GM23338 (cell line): ENCODE data around the gene MED19. TPM values are rescaled to one million over a fixed set of nuclear protein-coding genes. Genes with fewer than 3 reads are reported as not detected.

Experiments used
- ATAC-seq: fragments of 200-7000 bp; cut with Tn5 transposase; 3 replicates; pipeline ENCODE4 v1.9.1; 2020
- DNase-seq: peaks from one replicate; pipeline ENCODE4 v3.0.0-alpha.2; 2015; ENCODE audit warnings: low spot score
- H2AFZ ChIP-seq: fragments of 200-600 bp; sonication (generic); 2 replicates; pipeline ENCODE4 v1.8.0; 2016; ENCODE audit warnings: antibody characterized with exemption, mild to moderate bottlenecking, moderate library complexity
- H3F3A ChIP-seq: fragments of 200-600 bp; sonication (generic); replicated peaks from 2 replicates; pipeline ENCODE4 v1.8.0; 2017; ENCODE audit warnings: antibody characterized with exemption, mixed run types, low read depth
- H3K27ac ChIP-seq: fragments of 200-600 bp; sonication (generic); 2 replicates; pipeline ENCODE4 v1.6.1; 2016; ENCODE audit warnings: low read depth
- H3K27me3 ChIP-seq: fragments of 200-600 bp; sonication (generic); 2 replicates; pipeline ENCODE4 v1.8.0; 2016; ENCODE audit warnings: mild to moderate bottlenecking, mixed run types, moderate library complexity; ENCODE audit not compliant: insufficient read depth
- H3K36me3 ChIP-seq: fragments of 200-600 bp; sonication (generic); 2 replicates; pipeline ENCODE4 v1.8.0; 2016; ENCODE audit warnings: mild to moderate bottlenecking; ENCODE audit not compliant: insufficient read depth
- H3K4me1 ChIP-seq: fragments of 200-600 bp; sonication (generic); 2 replicates; pipeline ENCODE4 v1.8.0; 2016; ENCODE audit warnings: mild to moderate bottlenecking, moderate library complexity; ENCODE audit not compliant: insufficient read depth
- H3K4me2 ChIP-seq: fragments of 200-600 bp; sonication (generic); 2 replicates; pipeline ENCODE4 v1.7.1; 2017; ENCODE audit warnings: mixed run types
- H3K4me3 ChIP-seq: fragments of 200-600 bp; sonication (generic); 2 replicates; pipeline ENCODE4 v1.6.1; 2016; ENCODE audit warnings: mixed run types
- H3K79me2 ChIP-seq: fragments of 200-600 bp; sonication (generic); replicated peaks from 2 replicates; pipeline ENCODE4 v1.8.0; 2017; ENCODE audit warnings: mild to moderate bottlenecking; ENCODE audit not compliant: insufficient read depth
- H3K9me2 ChIP-seq: fragments of 200-600 bp; sonication (generic); 2 replicates; pipeline ENCODE4 v1.8.0; 2017; ENCODE audit not compliant: insufficient read depth
- H4K20me1 ChIP-seq: fragments of 200-600 bp; sonication (generic); replicated peaks from 2 replicates; pipeline ENCODE4 v1.8.0; 2017; ENCODE audit warnings: mild to moderate bottlenecking; ENCODE audit not compliant: insufficient read depth
- H3K27ac Mint-ChIP-seq: 2 replicates; pipeline ENCODE4 v1.8.0; 2020; ENCODE audit warnings: inconsistent platforms, mild to moderate bottlenecking, moderate library complexity, mixed read lengths
- H3K27me3 Mint-ChIP-seq: 3 replicates; pipeline ENCODE4 v1.8.0; 2022; ENCODE audit warnings: low read depth, mild to moderate bottlenecking, moderate library complexity, mixed read lengths, inconsistent platforms; ENCODE audit not compliant: insufficient read depth, poor library complexity
- H3K36me3 Mint-ChIP-seq: 3 replicates; pipeline ENCODE4 v1.8.0; 2021; ENCODE audit warnings: low read depth, mild to moderate bottlenecking, inconsistent platforms, moderate library complexity, mixed read lengths
- H3K4me1 Mint-ChIP-seq: 3 replicates; pipeline ENCODE4 v1.8.0; 2020; ENCODE audit warnings: mild to moderate bottlenecking, inconsistent platforms, mixed read lengths
- H3K4me3 Mint-ChIP-seq: 3 replicates; pipeline ENCODE4 v1.8.0; 2021; ENCODE audit warnings: moderate library complexity, mild to moderate bottlenecking, inconsistent platforms, mixed read lengths
- H3K9me3 Mint-ChIP-seq: 3 replicates; pipeline ENCODE4 v1.8.0; 2020; ENCODE audit warnings: moderate library complexity, mild to moderate bottlenecking, inconsistent platforms, mixed read lengths
- CREB1 ChIP-seq: fragments of 250-450 bp; sonication (Bioruptor Pico); IDR thresholded peaks from 2 replicates; pipeline ENCODE4 v1.5.0; 2020; ENCODE audit warnings: low read depth, mild to moderate bottlenecking, moderate library complexity
- EZH2 ChIP-seq: fragments of 200-600 bp; sonication (generic); IDR thresholded peaks from one replicate; pipeline ENCODE4 v1.8.0; 2017; ENCODE audit warnings: antibody characterized with exemption, mild to moderate bottlenecking, low read depth; ENCODE audit not compliant: unreplicated experiment
- EZH2phosphoT487 ChIP-seq: fragments of 200-600 bp; sonication (generic); IDR thresholded peaks from one replicate; pipeline ENCODE4 v1.8.1; 2018; ENCODE audit warnings: antibody characterized with exemption; ENCODE audit not compliant: unreplicated experiment
- JUNB ChIP-seq: IDR thresholded peaks from one replicate; pipeline ENCODE4 v1.6.1; 2016; ENCODE audit warnings: antibody characterized with exemption; ENCODE audit not compliant: unreplicated experiment
- NANOG ChIP-seq: IDR thresholded peaks from 2 replicates; pipeline ENCODE4 v1.6.1; 2016; ENCODE audit warnings: antibody characterized with exemption, borderline replicate concordance
- POLR2AphosphoS5 ChIP-seq: IDR thresholded peaks from 2 replicates; pipeline ENCODE4 v1.6.1; 2016; ENCODE audit warnings: antibody characterized with exemption, low read depth
- REST ChIP-seq: IDR thresholded peaks from one replicate; pipeline ENCODE4 v1.6.1; 2018; ENCODE audit warnings: antibody characterized with exemption; ENCODE audit not compliant: unreplicated experiment
- STAT1 ChIP-seq: IDR thresholded peaks from one replicate; pipeline ENCODE4 v1.6.1; 2016; ENCODE audit warnings: antibody characterized with exemption; ENCODE audit not compliant: unreplicated experiment
- ZNF114 ChIP-seq: fragments of 250-450 bp; sonication (Bioruptor Pico); IDR thresholded peaks from 2 replicates; pipeline ENCODE4 v1.5.0; 2020; ENCODE audit warnings: mild to moderate bottlenecking, moderate library complexity
- ZNF331 ChIP-seq: fragments of 250-450 bp; sonication (Bioruptor Pico); IDR thresholded peaks from 2 replicates; pipeline ENCODE4 v1.5.0; 2020; ENCODE audit warnings: low read depth, mild to moderate bottlenecking, moderate library complexity
- polyA plus RNA-seq: library from polyadenylated mRNA; unstranded; fragments of >200 nt; fragmentation: Nextera tagmentation; extraction: Ambion mirVana; gene quantifications from 2 replicates; pipeline ENCODE4 v1.2.1, GENCODE V29; 2016
- total RNA-seq: library from RNA; depleted of rRNA; stranded (reverse); fragments of >200 nt; shearing (Covaris generic); gene quantifications from 2 replicates; pipeline ENCODE4 v1.2.3, GENCODE V29; 2014
- TF ChIP-seq, protein P1 (sequence below), 2 experiments: fragments of 200-600 bp in 1 of 2; sonication (generic) in 1 of 2; conservative IDR thresholded peaks; 2 replicates each; pipeline versions ENCODE4 v1.5.1 to v1.6.1; 2016 to 2017; ENCODE audit warnings: antibody characterized with exemption in 2 of 2, low read depth in 2 of 2, mild to moderate bottlenecking in 2 of 2, moderate library complexity in 1 of 2
- TF ChIP-seq, protein P2 (sequence below): fragments of 250-450 bp; sonication (Bioruptor Pico); IDR thresholded peaks from 2 replicates; pipeline ENCODE4 v1.5.0; 2020; ENCODE audit warnings: mild to moderate bottlenecking, moderate library complexity
- TF ChIP-seq, protein P3 (sequence below): IDR thresholded peaks from 2 replicates; pipeline ENCODE4 v1.6.1; 2016; ENCODE audit warnings: antibody characterized with exemption

MED19 gene
- total and polyA plus RNA-seq, 2 experiments from 2014 or later: 17.7 to 64.9 TPM

- H2AFZ ChIP-seq: no peak overlapping the region
- DNase-seq (peak; percentile 66), ATAC-seq (peak; percentile 34)
- peaks cover 13% of the 10 kb centered on the region; the same call in 1 of the 2 replicates for H3F3A ChIP-seq
- TF ChIP-seq REST: no peak
- TF ChIP-seq POLR2AphosphoS5: no peak
- TF ChIP-seq STAT1: no peak
- TF ChIP-seq, protein P1, sequence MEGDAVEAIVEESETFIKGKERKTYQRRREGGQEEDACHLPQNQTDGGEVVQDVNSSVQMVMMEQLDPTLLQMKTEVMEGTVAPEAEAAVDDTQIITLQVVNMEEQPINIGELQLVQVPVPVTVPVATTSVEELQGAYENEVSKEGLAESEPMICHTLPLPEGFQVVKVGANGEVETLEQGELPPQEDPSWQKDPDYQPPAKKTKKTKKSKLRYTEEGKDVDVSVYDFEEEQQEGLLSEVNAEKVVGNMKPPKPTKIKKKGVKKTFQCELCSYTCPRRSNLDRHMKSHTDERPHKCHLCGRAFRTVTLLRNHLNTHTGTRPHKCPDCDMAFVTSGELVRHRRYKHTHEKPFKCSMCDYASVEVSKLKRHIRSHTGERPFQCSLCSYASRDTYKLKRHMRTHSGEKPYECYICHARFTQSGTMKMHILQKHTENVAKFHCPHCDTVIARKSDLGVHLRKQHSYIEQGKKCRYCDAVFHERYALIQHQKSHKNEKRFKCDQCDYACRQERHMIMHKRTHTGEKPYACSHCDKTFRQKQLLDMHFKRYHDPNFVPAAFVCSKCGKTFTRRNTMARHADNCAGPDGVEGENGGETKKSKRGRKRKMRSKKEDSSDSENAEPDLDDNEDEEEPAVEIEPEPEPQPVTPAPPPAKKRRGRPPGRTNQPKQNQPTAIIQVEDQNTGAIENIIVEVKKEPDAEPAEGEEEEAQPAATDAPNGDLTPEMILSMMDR (conservative IDR thresholded peaks at IDR 0.05; ENCODE audit: low read depth in 2 of 2): no peak
- no peak for TF ChIP-seq JUNB
- no peak for TF ChIP-seq EZH2
- no peak for TF ChIP-seq ZNF331 (CRISPR knock-in tag)
- TF ChIP-seq, protein P2, sequence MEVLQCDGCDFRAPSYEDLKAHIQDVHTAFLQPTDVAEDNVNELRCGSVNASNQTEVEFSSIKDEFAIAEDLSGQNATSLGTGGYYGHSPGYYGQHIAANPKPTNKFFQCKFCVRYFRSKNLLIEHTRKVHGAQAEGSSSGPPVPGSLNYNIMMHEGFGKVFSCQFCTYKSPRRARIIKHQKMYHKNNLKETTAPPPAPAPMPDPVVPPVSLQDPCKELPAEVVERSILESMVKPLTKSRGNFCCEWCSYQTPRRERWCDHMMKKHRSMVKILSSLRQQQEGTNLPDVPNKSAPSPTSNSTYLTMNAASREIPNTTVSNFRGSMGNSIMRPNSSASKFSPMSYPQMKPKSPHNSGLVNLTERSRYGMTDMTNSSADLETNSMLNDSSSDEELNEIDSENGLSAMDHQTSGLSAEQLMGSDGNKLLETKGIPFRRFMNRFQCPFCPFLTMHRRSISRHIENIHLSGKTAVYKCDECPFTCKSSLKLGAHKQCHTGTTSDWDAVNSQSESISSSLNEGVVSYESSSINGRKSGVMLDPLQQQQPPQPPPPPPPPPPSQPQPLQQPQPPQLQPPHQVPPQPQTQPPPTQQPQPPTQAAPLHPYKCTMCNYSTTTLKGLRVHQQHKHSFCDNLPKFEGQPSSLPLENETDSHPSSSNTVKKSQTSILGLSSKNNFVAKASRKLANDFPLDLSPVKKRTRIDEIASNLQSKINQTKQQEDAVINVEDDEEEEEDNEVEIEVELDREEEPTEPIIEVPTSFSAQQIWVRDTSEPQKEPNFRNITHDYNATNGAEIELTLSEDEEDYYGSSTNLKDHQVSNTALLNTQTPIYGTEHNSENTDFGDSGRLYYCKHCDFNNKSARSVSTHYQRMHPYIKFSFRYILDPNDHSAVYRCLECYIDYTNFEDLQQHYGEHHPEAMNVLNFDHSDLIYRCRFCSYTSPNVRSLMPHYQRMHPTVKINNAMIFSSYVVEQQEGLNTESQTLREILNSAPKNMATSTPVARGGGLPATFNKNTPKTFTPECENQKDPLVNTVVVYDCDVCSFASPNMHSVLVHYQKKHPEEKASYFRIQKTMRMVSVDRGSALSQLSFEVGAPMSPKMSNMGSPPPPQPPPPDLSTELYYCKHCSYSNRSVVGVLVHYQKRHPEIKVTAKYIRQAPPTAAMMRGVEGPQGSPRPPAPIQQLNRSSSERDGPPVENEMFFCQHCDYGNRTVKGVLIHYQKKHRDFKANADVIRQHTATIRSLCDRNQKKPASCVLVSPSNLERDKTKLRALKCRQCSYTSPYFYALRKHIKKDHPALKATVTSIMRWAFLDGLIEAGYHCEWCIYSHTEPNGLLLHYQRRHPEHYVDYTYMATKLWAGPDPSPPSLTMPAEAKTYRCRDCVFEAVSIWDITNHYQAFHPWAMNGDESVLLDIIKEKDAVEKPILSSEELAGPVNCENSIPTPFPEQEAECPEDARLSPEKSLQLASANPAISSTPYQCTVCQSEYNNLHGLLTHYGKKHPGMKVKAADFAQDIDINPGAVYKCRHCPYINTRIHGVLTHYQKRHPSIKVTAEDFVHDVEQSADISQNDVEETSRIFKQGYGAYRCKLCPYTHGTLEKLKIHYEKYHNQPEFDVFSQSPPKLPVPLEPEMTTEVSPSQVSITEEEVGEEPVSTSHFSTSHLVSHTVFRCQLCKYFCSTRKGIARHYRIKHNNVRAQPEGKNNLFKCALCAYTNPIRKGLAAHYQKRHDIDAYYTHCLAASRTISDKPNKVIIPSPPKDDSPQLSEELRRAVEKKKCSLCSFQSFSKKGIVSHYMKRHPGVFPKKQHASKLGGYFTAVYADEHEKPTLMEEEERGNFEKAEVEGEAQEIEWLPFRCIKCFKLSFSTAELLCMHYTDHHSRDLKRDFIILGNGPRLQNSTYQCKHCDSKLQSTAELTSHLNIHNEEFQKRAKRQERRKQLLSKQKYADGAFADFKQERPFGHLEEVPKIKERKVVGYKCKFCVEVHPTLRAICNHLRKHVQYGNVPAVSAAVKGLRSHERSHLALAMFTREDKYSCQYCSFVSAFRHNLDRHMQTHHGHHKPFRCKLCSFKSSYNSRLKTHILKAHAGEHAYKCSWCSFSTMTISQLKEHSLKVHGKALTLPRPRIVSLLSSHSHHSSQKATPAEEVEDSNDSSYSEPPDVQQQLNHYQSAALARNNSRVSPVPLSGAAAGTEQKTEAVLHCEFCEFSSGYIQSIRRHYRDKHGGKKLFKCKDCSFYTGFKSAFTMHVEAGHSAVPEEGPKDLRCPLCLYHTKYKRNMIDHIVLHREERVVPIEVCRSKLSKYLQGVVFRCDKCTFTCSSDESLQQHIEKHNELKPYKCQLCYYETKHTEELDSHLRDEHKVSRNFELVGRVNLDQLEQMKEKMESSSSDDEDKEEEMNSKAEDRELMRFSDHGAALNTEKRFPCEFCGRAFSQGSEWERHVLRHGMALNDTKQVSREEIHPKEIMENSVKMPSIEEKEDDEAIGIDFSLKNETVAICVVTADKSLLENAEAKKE (CRISPR knock-in tag): no peak
- TF ChIP-seq EZH2phosphoT487: no peak
- TF ChIP-seq NANOG: no peak
- TF ChIP-seq ZNF114 (CRISPR knock-in tag): no peak
- TF ChIP-seq, protein P3, sequence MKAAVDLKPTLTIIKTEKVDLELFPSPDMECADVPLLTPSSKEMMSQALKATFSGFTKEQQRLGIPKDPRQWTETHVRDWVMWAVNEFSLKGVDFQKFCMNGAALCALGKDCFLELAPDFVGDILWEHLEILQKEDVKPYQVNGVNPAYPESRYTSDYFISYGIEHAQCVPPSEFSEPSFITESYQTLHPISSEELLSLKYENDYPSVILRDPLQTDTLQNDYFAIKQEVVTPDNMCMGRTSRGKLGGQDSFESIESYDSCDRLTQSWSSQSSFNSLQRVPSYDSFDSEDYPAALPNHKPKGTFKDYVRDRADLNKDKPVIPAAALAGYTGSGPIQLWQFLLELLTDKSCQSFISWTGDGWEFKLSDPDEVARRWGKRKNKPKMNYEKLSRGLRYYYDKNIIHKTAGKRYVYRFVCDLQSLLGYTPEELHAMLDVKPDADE: no peak
- no peak for TF ChIP-seq CREB1 (CRISPR knock-in tag)
- no peak overlapping the region for H3K4me3 ChIP-seq
- no peaks in the 10 kb centered on the region for H3K36me3 ChIP-seq
- H3K27me3 ChIP-seq: no peaks in the 10 kb centered on the region
- H3K4me1 ChIP-seq: no peaks in the 10 kb centered on the region
- no peaks in the 10 kb centered on the region for H3K9me2 ChIP-seq
- no peak overlapping the region for H3K4me2 ChIP-seq
- H3K36me3 Mint-ChIP-seq: no peaks in the 10 kb centered on the region
- H3K79me2 ChIP-seq: no peaks in the 10 kb centered on the region
- H3K27ac Mint-ChIP-seq: no peak overlapping the region
- no peaks in the 10 kb centered on the region for H3K9me3 Mint-ChIP-seq
- peaks cover 13% of the 10 kb centered on the region for H3K27me3 Mint-ChIP-seq
- H3K4me1 Mint-ChIP-seq: peaks cover 8% of the 10 kb centered on the region; the same call in 2 of the 3 replicates
- H3K4me3 Mint-ChIP-seq: no peak overlapping the region
- no peaks in the 10 kb centered on the region for H4K20me1 ChIP-seq
- H3K27ac ChIP-seq: no peak overlapping the region
These were observed 40.9 kb upstream of the MED19 start for GRCh38 chr11:57752954-57753353.
